GM12878 (cell line): ENCODE measurements around the gene ADAP1. TPM values are rescaled to one million over a fixed set of nuclear protein-coding genes. Genes with fewer than 3 reads are reported as not detected.

Source experiments
- ATAC-seq: fragments of 200-7000 bp; cut with Tn5 transposase; 3 replicates; pipeline ENCODE4 v1.9.1; 2020; ENCODE audit warnings: mild to moderate bottlenecking, moderate library complexity
- BruUV-seq: library from RNA; stranded (reverse); fragments of 400-500 nt; replicated peaks from 2 replicates; lab custom pipeline; 2021; lab: Mats Ljungman, UMichigan
- CTCF ChIA-PET: fragments of 300-600 bp; sonication (Branson Sonifier 250); formaldehyde crosslinking; extraction: SDS; loops from one replicate; lab custom pipeline; 2021; ENCODE audit warnings: inconsistent platforms; lab: Yijun Ruan, JAX
- POLR2A ChIA-PET: fragments of 350-600 bp; formaldehyde crosslinking; extraction: SDS; loops from one replicate; lab custom pipeline; 2021; ENCODE audit warnings: inconsistent platforms; lab: Charles Lee
- RAD21 ChIA-PET: fragments of 300-600 bp; sonication (Branson Sonifier 250); formaldehyde crosslinking; loops from one replicate; lab custom pipeline; 2023; ENCODE audit warnings: antibody characterized with exemption; ENCODE audit not compliant: unreplicated experiment; lab: Charles Lee
- SMC1A ChIA-PET: fragments of 300-600 bp; sonication (Branson Sonifier 250); formaldehyde crosslinking; loops from one replicate; lab custom pipeline; 2023; ENCODE audit not compliant: unreplicated experiment, uncharacterized antibody; lab: Charles Lee
- DNase-seq: peaks from one replicate; pipeline ENCODE4 v3.0.0-alpha.2; 2011; ENCODE audit warnings: low read depth, low spot score
- FAIRE-seq: peaks from 3 replicates; lab custom pipeline; 2011; peaks lifted over from hg19 to GRCh38; lab: Jason Lieb, UNC
- H2AFZ ChIP-seq: 2 replicates; pipeline ENCODE4 v1.6.0; 2011; ENCODE audit warnings: low read depth, low read length, control low read depth; ENCODE audit not compliant: control insufficient read depth
- H3K27ac ChIP-seq: 2 replicates; pipeline ENCODE4 v1.5.1; 2011; ENCODE audit warnings: control low read depth; ENCODE audit not compliant: control insufficient read depth, insufficient read depth
- H3K27me3 ChIP-seq, 2 experiments: replicated peaks in 1 of 2; 2 replicates each; pipeline versions ENCODE4 v1.6.0 to v1.6.1; 2011; ENCODE audit warnings: low read length in 1 of 2; ENCODE audit not compliant: control insufficient read depth in 2 of 2, insufficient read depth in 2 of 2
- H3K36me3 ChIP-seq, 2 experiments: 2 replicates each; pipeline ENCODE4 v1.5.1; 2011; ENCODE audit warnings: low read length in 1 of 2; ENCODE audit not compliant: control insufficient read depth in 2 of 2, insufficient read depth in 2 of 2
- H3K4me1 ChIP-seq: 2 replicates; pipeline ENCODE4 v1.6.1; 2011; ENCODE audit warnings: mild to moderate bottlenecking, low read length, moderate library complexity, mixed read lengths; ENCODE audit not compliant: control insufficient read depth, insufficient read depth
- H3K4me2 ChIP-seq: 2 replicates; pipeline ENCODE4 v1.6.0; 2011; ENCODE audit warnings: control low read depth; ENCODE audit not compliant: control insufficient read depth, insufficient read depth
- H3K4me3 ChIP-seq: fragments of 200-600 bp; sonication (generic); 2 replicates; pipeline ENCODE4 v1.5.1; 2016
- H3K79me2 ChIP-seq: 2 replicates; pipeline ENCODE4 v1.6.0; 2011; ENCODE audit warnings: low read length; ENCODE audit not compliant: control insufficient read depth, insufficient read depth
- H3K9ac ChIP-seq: 2 replicates; pipeline ENCODE4 v1.8.0; 2011; ENCODE audit warnings: low read length, control low read depth, mixed read lengths; ENCODE audit not compliant: control insufficient read depth, insufficient read depth
- H3K9me3 ChIP-seq: replicated peaks from 3 replicates; pipeline ENCODE4 v1.5.1; 2011; ENCODE audit warnings: mild to moderate bottlenecking, low read length; ENCODE audit not compliant: control insufficient read depth, insufficient read depth
- H4K20me1 ChIP-seq: 2 replicates; pipeline ENCODE4 v1.6.0; 2011; ENCODE audit not compliant: control insufficient read depth, insufficient read depth
- ATF2 ChIP-seq: IDR thresholded peaks from 2 replicates; pipeline ENCODE4 v1.6.1; 2012; ENCODE audit warnings: low read length, inconsistent platforms
- BCL11A ChIP-seq: IDR thresholded peaks from 2 replicates; pipeline ENCODE4 v1.6.1; 2011; ENCODE audit warnings: low read depth, low read length
- CHD4 ChIP-seq: fragments of 200-600 bp; sonication (generic); IDR thresholded peaks from 2 replicates; pipeline ENCODE4 v1.6.1; 2016; ENCODE audit warnings: mild to moderate bottlenecking
- DPF2 ChIP-seq: fragments of 450-650 bp; IDR thresholded peaks from 2 replicates; pipeline ENCODE4 v1.6.1; 2017; ENCODE audit warnings: mild to moderate bottlenecking
- NBN ChIP-seq: fragments of 450-650 bp; IDR thresholded peaks from 2 replicates; pipeline ENCODE4 v1.6.1; 2016
- NR2C1 ChIP-seq: fragments of 450-650 bp; IDR thresholded peaks from 2 replicates; pipeline ENCODE4 v1.6.1; 2017; ENCODE audit warnings: antibody characterized with exemption, mild to moderate bottlenecking, moderate library complexity
- NRF1 ChIP-seq: conservative IDR thresholded peaks from 2 replicates; pipeline ENCODE4 v1.6.1; 2011; ENCODE audit warnings: mild to moderate bottlenecking, low read depth, low read length, improper control_type of control experiment
- PKNOX1 ChIP-seq: fragments of 450-650 bp; IDR thresholded peaks from 2 replicates; pipeline ENCODE4 v1.6.1; 2016; ENCODE audit warnings: mild to moderate bottlenecking
- POU2F2 ChIP-seq: IDR thresholded peaks from 3 replicates; pipeline ENCODE4 v1.6.1; 2011; ENCODE audit warnings: low read depth, mild to moderate bottlenecking, low read length, borderline replicate concordance
- RB1 ChIP-seq: fragments of 450-650 bp; formaldehyde crosslinking; IDR thresholded peaks from 2 replicates; pipeline ENCODE4 v1.6.1; 2017; ENCODE audit warnings: mild to moderate bottlenecking, borderline replicate concordance
- RFX5 ChIP-seq: IDR thresholded peaks from 2 replicates; pipeline ENCODE4 v1.6.1; 2011; ENCODE audit warnings: low read depth, low read length, improper control_type of control experiment
- SIX5 ChIP-seq: IDR thresholded peaks from 2 replicates; pipeline ENCODE4 v1.6.1; 2011; ENCODE audit warnings: mild to moderate bottlenecking, low read depth, low read length, moderate library complexity; ENCODE audit not compliant: severe bottlenecking
- SPI1 ChIP-seq: IDR thresholded peaks from 2 replicates; pipeline ENCODE4 v1.6.1; 2011; ENCODE audit warnings: low read depth, mild to moderate bottlenecking, low read length, moderate library complexity, borderline replicate concordance; ENCODE audit not compliant: insufficient read depth
- USF1 ChIP-seq: IDR thresholded peaks from 2 replicates; pipeline ENCODE4 v1.6.1; 2011; ENCODE audit warnings: borderline replicate concordance, low read depth, mild to moderate bottlenecking, moderate library complexity, mixed read lengths, low read length; ENCODE audit not compliant: insufficient read depth; ENCODE audit errors: extremely low read length
- ZBTB11 ChIP-seq: fragments of 450-650 bp; formaldehyde crosslinking; IDR thresholded peaks from 2 replicates; pipeline ENCODE4 v1.5.0; 2022; ENCODE audit warnings: mild to moderate bottlenecking, missing genetic modification characterization
- WGBS: methylation state at CpG from one replicate; pipeline ENCODE4 v1.1.6; 2016; ENCODE audit warnings: low lambda C conversion rate; ENCODE audit not compliant: insufficient replicate concordance, insufficient coverage; ENCODE audit errors: missing lambda C conversion rate; 5-methylcytosine and 5-hydroxymethylcytosine counted together
- in situ Hi-C: fragments of 300-500 bp; cut with MboI; formaldehyde crosslinking; loops from 9 replicates; pipeline ENCODE4 v1.14.3; 2018; ENCODE audit warnings: mixed read lengths
- intact Hi-C: fragments of 100-400 bp; cut with micrococcal nuclease; formaldehyde crosslinking; loops from one replicate; pipeline ENCODE4 v1.14.2; 2022; ENCODE audit not compliant: unreplicated experiment
- polyA plus RNA-seq, 11 experiments: library from polyadenylated mRNA; depleted of rRNA in 4 of 11; unstranded in 6 of 11; stranded (reverse) in 5 of 11; fragments of >200 nt; fragmentation: Nextera tagmentation in 4 of 11; fragmentation: Illumina TruSeq in 1 of 11; extraction: Ambion mirVana in 4 of 11; extraction: Trizol in 1 of 11; gene quantifications; 1 replicate in 1 of 11; 2 replicates in 10 of 11; pipeline versions ENCODE4 v1.2.1 to v1.2.3, GENCODE V29; 2011 to 2016; ENCODE audit warnings: inconsistent platforms in 2 of 11, missing spikeins in 2 of 11, low read depth in 1 of 11
- total RNA-seq, 4 experiments: library from RNA; depleted of rRNA in 3 of 4; stranded (reverse); fragments of >200 nt in 3 of 4; fragmentation: Illumina TruSeq in 1 of 4; extraction: Trizol in 1 of 4; gene quantifications; 2 replicates each; pipeline versions ENCODE4 v1.2.1 to v1.2.3, GENCODE V29; 2013 to 2021

ADAP1 gene
- total and polyA plus RNA-seq, 10 of the 15 experiments (the other 5 are each of a cell fraction or from before 2014, with no cell fraction given) = 0.22 to 44.2 (median 22.0) TPM; not detected in 1

GRCh38 chr7:958221-959200 lies 4.0 kb upstream of the ADAP1 start:
- no peak overlapping the region for H3K4me2 ChIP-seq
- H3K4me3 ChIP-seq = no peak overlapping the region
- SMC1A ChIA-PET = interaction anchor here (1.1 kb wide), 1 partner anchor 16 kb away, joined by 3 read pairs; no protein-coding TSS in a partner anchor
- no peak overlapping the region for H2AFZ ChIP-seq
- H3K36me3 ChIP-seq = no peaks in the 10 kb centered on the region
- no peak overlapping the region for H3K9ac ChIP-seq
- no peaks in the 10 kb centered on the region; the same call in 2 of the 3 replicates for H3K9me3 ChIP-seq
- peaks cover 8% of the 10 kb centered on the region for H3K4me1 ChIP-seq
- H3K27me3 ChIP-seq = no peaks in the 10 kb centered on the region
- no peaks in the 10 kb centered on the region for H4K20me1 ChIP-seq
- WGBS = 59% methylated on average over 36 of the region's 36 CpGs
- ATAC-seq (no peak), FAIRE-seq (no peak), DNase-seq (no peak)
- POLR2A ChIA-PET = interaction anchor here (0.6 kb wide), 1 partner anchor 45 kb away, joined by 5 read pairs; no protein-coding TSS in a partner anchor
- H3K79me2 ChIP-seq = peaks cover 4% of the 10 kb centered on the region
- in situ Hi-C loops = no loop called here
- no peak overlapping the region for H3K27ac ChIP-seq
- CTCF ChIA-PET = interaction anchor here (1.5 to 1.8 kb wide), 2 partner anchors 14 to 49 kb away, joined by 4 to 6 read pairs; no protein-coding TSS in a partner anchor
- RAD21 ChIA-PET = interaction anchor here (1.4 to 1.8 kb wide), 2 partner anchors 8 to 30 kb away, joined by 3 to 6 read pairs; no protein-coding TSS in a partner anchor
- intact Hi-C loops = loop anchor here (10.0 kb wide), 1 partner anchor 174 kb away; no protein-coding TSS in a partner anchor
- BruUV-seq = no TSS peak
- TF ChIP-seq RB1 (no peak), USF1 (no peak), RFX5 (no peak), BCL11A (no peak), CHD4 (no peak), ATF2 (no peak), SPI1 (no peak), NR2C1 (no peak), NBN (no peak), SIX5 (no peak), PKNOX1 (no peak), DPF2 (no peak), POU2F2 (no peak), NRF1 (no peak), ZBTB11 (CRISPR knock-in tag) (no peak)
